HEK293 (cell line): ENCODE measurements around the gene EFEMP2.

Source experiments
- CTCF ChIA-PET: fragments of 350-600 bp; formaldehyde crosslinking; extraction: SDS; loops from one replicate; lab custom pipeline; 2021; ENCODE audit warnings: antibody characterized with exemption; lab: Yijun Ruan, JAX
- POLR2A ChIA-PET: fragments of 300-600 bp; formaldehyde crosslinking; extraction: SDS; loops from one replicate; lab custom pipeline; 2020; ENCODE audit warnings: antibody characterized with exemption, inconsistent platforms; lab: Yijun Ruan, JAX
- H3K27ac ChIP-seq: fragments of 200-500 bp; sonication (Bioruptor generic); 2 replicates; pipeline ENCODE4 v1.5.1; 2014; ENCODE audit warnings: low read depth, low read length, control low read depth, inconsistent platforms; ENCODE audit errors: extremely low read depth
- H3K36me3 ChIP-seq, 2 experiments: fragments of 200-500 bp in 1 of 2; sonication (Bioruptor generic) in 1 of 2; 1 replicate in 1 of 2; 2 replicates in 1 of 2; pipeline ENCODE4 v1.5.1; 2014 to 2017; ENCODE audit warnings: inconsistent platforms in 2 of 2, low read length in 2 of 2; ENCODE audit not compliant: control insufficient read depth in 2 of 2, insufficient read depth in 1 of 2
- H3K4me1 ChIP-seq: fragments of 200-500 bp; sonication (Bioruptor generic); 2 replicates; pipeline ENCODE4 v1.5.1; 2014; ENCODE audit warnings: mild to moderate bottlenecking, low read length, inconsistent platforms; ENCODE audit not compliant: control insufficient read depth, insufficient read depth
- H3K4me3 ChIP-seq: 2 replicates; pipeline ENCODE4 v1.5.1; 2011; ENCODE audit warnings: low read depth, mild to moderate bottlenecking, control low read depth, low read length, moderate library complexity
- H3K9me3 ChIP-seq: fragments of 200-500 bp; sonication (Bioruptor generic); 2 replicates; pipeline ENCODE4 v1.5.1; 2014; ENCODE audit warnings: low read depth, low read length, inconsistent platforms; ENCODE audit not compliant: control insufficient read depth, insufficient read depth
- KLF1 ChIP-seq: fragments of 450-650 bp; formaldehyde crosslinking; IDR thresholded peaks from 2 replicates; pipeline ENCODE4 v1.5.1; 2016; ENCODE audit warnings: missing biosample characterization, missing genetic modification characterization
- SCRT1 ChIP-seq: fragments of 450-650 bp; formaldehyde crosslinking; IDR thresholded peaks from 2 replicates; pipeline ENCODE4 v1.5.1; 2016; ENCODE audit warnings: missing biosample characterization, missing genetic modification characterization, borderline replicate concordance
- SETDB1 ChIP-seq: IDR thresholded peaks from one replicate; pipeline ENCODE4 v1.6.1; 2017; ENCODE audit warnings: mild to moderate bottlenecking, low read length, moderate library complexity, mixed read lengths; ENCODE audit not compliant: insufficient read length
- ZFP41 ChIP-seq: fragments of 450-650 bp; formaldehyde crosslinking; IDR thresholded peaks from 2 replicates; pipeline ENCODE4 v1.5.1; 2016; ENCODE audit warnings: missing biosample characterization, missing genetic modification characterization, borderline replicate concordance
- ZNF391 ChIP-seq: fragments of 450-650 bp; formaldehyde crosslinking; IDR thresholded peaks from 2 replicates; pipeline ENCODE4 v1.5.1; 2016; ENCODE audit warnings: low read depth, missing biosample characterization, missing genetic modification characterization, borderline replicate concordance
- ZNF560 ChIP-seq: fragments of 450-650 bp; formaldehyde crosslinking; IDR thresholded peaks from 2 replicates; pipeline ENCODE4 v1.5.1; 2017; ENCODE audit warnings: missing biosample characterization, missing genetic modification characterization, borderline replicate concordance
- ZNF571 ChIP-seq: fragments of 450-650 bp; formaldehyde crosslinking; IDR thresholded peaks from 2 replicates; pipeline ENCODE4 v1.5.0; 2017; ENCODE audit warnings: missing biosample characterization, missing genetic modification characterization
- ZNF596 ChIP-seq: fragments of 450-650 bp; IDR thresholded peaks from 2 replicates; pipeline ENCODE4 v1.5.0; 2018; ENCODE audit warnings: missing biosample characterization, mild to moderate bottlenecking, missing genetic modification characterization, moderate library complexity
- ZNF626 ChIP-seq: fragments of 450-650 bp; sonication (Bioruptor Pico); formaldehyde crosslinking; IDR thresholded peaks from 2 replicates; pipeline ENCODE4 v1.5.1; 2018; ENCODE audit warnings: missing biosample characterization, missing genetic modification characterization, inconsistent platforms
- ZNF660 ChIP-seq: fragments of 450-650 bp; IDR thresholded peaks from 2 replicates; pipeline ENCODE4 v1.5.1; 2018; ENCODE audit warnings: missing biosample characterization, mild to moderate bottlenecking, missing genetic modification characterization
- ZNF664 ChIP-seq: fragments of 450-650 bp; formaldehyde crosslinking; IDR thresholded peaks from 2 replicates; pipeline ENCODE4 v1.5.1; 2016; ENCODE audit warnings: missing biosample characterization, missing genetic modification characterization
- ZSCAN23 ChIP-seq: fragments of 450-650 bp; formaldehyde crosslinking; IDR thresholded peaks from 2 replicates; pipeline ENCODE4 v1.5.1; 2016; ENCODE audit warnings: missing biosample characterization, missing genetic modification characterization
- TF ChIP-seq, protein P1 (sequence below): fragments of 450-650 bp; formaldehyde crosslinking; conservative IDR thresholded peaks from 2 replicates; pipeline ENCODE4 v1.5.1; 2016; ENCODE audit warnings: low read depth, missing biosample characterization, missing genetic modification characterization
- TF ChIP-seq, protein P2 (sequence below): fragments of 450-650 bp; formaldehyde crosslinking; IDR thresholded peaks from 2 replicates; pipeline ENCODE4 v1.5.1; 2016; ENCODE audit warnings: missing biosample characterization, missing genetic modification characterization, borderline replicate concordance
- TF ChIP-seq, protein P3 (sequence below): fragments of 450-650 bp; IDR thresholded peaks from 2 replicates; pipeline ENCODE4 v1.5.1; 2018; ENCODE audit warnings: missing biosample characterization, mild to moderate bottlenecking, missing genetic modification characterization
- TF ChIP-seq, protein P4 (sequence below): fragments of 450-650 bp; formaldehyde crosslinking; IDR thresholded peaks from 2 replicates; pipeline ENCODE4 v1.5.1; 2016; ENCODE audit warnings: missing biosample characterization, missing genetic modification characterization
- TF ChIP-seq, protein P5 (sequence below): fragments of 450-650 bp; IDR thresholded peaks from 2 replicates; pipeline ENCODE4 v1.5.1; 2018; ENCODE audit warnings: missing biosample characterization, missing genetic modification characterization

Gene EFEMP2

DNA sequence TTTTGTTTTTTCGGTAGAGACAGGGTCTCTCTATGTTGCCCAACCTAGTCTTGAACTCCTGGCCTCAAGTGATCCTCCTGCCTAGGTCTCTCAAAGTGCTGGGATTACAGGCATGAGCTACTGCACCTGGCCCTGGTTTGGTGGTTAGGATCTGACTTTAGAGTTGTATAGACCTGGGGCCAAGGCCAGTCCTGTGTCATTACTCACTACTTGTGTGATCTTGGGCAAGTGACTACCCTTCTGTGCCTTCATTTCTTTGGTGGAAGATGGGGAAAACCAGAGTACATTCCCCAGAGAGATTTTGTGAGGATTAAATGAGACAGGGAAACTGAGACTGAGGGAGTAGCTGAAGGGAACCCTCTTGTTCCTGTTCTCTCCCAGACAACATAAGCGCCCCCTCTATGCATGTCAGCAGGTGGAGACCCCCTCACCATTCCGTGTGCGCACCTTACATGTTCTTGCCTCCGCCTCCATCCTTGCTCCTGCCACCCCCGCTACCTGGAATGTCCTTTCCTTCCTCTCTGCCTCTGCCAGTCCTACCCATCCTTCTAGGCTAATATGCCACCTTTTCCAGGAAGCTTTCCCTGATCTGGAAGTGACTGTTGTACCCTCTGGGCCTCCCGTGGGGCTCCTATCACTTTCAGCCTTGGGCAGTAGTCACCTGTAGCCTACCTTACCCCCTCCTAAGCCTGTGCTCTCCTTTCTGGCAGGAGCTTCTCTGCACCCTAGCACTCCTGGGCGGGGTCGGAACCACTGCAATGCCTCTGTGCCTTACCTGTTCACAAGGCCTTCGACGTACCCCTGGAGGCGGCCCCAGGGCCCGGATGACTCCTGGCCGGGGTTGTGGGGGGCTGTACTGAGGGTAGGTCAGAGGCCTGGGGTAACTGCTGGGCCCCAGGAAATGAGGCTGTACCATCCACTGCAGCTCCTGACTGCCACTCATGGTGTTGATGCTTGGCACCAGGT is 23.7 kb upstream of the EFEMP2 start:
- TF ChIP-seq, protein P1, sequence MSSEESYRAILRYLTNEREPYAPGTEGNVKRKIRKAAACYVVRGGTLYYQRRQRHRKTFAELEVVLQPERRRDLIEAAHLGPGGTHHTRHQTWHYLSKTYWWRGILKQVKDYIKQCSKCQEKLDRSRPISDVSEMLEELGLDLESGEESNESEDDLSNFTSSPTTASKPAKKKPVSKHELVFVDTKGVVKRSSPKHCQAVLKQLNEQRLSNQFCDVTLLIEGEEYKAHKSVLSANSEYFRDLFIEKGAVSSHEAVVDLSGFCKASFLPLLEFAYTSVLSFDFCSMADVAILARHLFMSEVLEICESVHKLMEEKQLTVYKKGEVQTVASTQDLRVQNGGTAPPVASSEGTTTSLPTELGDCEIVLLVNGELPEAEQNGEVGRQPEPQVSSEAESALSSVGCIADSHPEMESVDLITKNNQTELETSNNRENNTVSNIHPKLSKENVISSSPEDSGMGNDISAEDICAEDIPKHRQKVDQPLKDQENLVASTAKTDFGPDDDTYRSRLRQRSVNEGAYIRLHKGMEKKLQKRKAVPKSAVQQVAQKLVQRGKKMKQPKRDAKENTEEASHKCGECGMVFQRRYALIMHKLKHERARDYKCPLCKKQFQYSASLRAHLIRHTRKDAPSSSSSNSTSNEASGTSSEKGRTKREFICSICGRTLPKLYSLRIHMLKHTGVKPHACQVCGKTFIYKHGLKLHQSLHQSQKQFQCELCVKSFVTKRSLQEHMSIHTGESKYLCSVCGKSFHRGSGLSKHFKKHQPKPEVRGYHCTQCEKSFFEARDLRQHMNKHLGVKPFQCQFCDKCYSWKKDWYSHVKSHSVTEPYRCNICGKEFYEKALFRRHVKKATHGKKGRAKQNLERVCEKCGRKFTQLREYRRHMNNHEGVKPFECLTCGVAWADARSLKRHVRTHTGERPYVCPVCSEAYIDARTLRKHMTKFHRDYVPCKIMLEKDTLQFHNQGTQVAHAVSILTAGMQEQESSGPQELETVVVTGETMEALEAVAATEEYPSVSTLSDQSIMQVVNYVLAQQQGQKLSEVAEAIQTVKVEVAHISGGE, result no peak
- TF ChIP-seq, protein P2, sequence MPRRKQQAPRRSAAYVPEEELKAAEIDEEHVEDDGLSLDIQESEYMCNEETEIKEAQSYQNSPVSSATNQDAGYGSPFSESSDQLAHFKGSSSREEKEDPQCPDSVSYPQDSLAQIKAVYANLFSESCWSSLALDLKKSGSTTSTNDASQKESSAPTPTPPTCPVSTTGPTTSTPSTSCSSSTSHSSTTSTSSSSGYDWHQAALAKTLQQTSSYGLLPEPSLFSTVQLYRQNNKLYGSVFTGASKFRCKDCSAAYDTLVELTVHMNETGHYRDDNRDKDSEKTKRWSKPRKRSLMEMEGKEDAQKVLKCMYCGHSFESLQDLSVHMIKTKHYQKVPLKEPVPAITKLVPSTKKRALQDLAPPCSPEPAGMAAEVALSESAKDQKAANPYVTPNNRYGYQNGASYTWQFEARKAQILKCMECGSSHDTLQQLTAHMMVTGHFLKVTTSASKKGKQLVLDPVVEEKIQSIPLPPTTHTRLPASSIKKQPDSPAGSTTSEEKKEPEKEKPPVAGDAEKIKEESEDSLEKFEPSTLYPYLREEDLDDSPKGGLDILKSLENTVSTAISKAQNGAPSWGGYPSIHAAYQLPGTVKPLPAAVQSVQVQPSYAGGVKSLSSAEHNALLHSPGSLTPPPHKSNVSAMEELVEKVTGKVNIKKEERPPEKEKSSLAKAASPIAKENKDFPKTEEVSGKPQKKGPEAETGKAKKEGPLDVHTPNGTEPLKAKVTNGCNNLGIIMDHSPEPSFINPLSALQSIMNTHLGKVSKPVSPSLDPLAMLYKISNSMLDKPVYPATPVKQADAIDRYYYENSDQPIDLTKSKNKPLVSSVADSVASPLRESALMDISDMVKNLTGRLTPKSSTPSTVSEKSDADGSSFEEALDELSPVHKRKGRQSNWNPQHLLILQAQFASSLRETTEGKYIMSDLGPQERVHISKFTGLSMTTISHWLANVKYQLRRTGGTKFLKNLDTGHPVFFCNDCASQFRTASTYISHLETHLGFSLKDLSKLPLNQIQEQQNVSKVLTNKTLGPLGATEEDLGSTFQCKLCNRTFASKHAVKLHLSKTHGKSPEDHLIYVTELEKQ, result no peak
- TF ChIP-seq ZNF560, result no peak
- TF ChIP-seq, all 188 proteins: peak for 0
- ChIA-PET CTCF (interaction anchor here (0.5 to 3.5 kb wide), 7 partner anchors 8 to 97 kb away, joined by 3 to 36 read pairs (median 3); partner anchors contain the start of genes CCDC85B, FIBP and MUS81), POLR2A (interaction anchor here (1.0 kb wide), 1 partner anchor 15 kb away, joined by 3 read pairs; no protein-coding TSS in a partner anchor)
- Histone ChIP-seq H3K4me1 (no peaks in the 10 kb centered on the region), H3K27ac (no peak overlapping the region), H3K9me3 (no peaks in the 10 kb centered on the region), H3K36me3 (peaks cover 0 to 3% of the 10 kb centered on the region in 2 experiments; a peak in 1 of 3 replicates), H3K4me3 (no peak overlapping the region)

DNA sequence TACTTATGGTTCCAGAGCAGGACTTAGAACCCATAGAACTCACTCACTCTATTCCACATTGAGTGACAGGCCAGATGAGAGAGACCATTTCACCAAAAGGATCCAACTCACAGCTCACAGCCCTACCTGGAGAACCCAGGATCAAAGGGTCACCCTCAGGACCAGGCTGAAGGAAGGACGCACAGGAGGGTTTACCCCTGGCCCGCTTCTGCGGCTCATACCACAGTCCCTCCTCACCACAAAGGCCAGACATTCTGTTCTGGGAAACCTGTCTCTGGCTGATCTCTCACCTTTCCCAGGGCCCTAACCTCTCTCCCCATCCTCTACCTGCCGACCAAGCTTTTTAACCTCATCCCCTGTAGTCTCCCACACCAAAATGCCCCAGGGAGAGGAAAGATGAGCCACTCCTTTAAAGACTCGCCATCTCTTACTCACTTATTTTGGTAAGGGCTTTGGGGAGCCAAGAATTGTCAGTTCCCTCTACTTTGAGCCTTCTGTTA is 22.9 kb upstream of the EFEMP2 start:
- Histone ChIP-seq H3K36me3 (peaks cover 0 to 3% of the 10 kb centered on the region in 2 experiments; a peak in 1 of 3 replicates), H3K27ac (no peak overlapping the region), H3K4me3 (no peak overlapping the region), H3K9me3 (no peaks in the 10 kb centered on the region), H3K4me1 (no peaks in the 10 kb centered on the region)
- CTCF ChIA-PET, result interaction anchor here (1.2 kb wide), 1 partner anchor 16 kb away, joined by 3 read pairs; no protein-coding TSS in a partner anchor
- TF ChIP-seq ZNF660 (tag by site-specific recombination) (no peak), ZNF571 (tag by site-specific recombination) (no peak), ZNF596 (tag by site-specific recombination) (no peak), SETDB1 (no peak), ZNF664 (tag by site-specific recombination) (no peak), KLF1 (no peak), ZSCAN23 (tag by site-specific recombination) (no peak), SCRT1 (tag by site-specific recombination) (no peak), ZFP41 (tag by site-specific recombination) (no peak), ZNF391 (tag by site-specific recombination) (no peak), ZNF626 (tag by site-specific recombination) (no peak)
- TF ChIP-seq, protein P3, sequence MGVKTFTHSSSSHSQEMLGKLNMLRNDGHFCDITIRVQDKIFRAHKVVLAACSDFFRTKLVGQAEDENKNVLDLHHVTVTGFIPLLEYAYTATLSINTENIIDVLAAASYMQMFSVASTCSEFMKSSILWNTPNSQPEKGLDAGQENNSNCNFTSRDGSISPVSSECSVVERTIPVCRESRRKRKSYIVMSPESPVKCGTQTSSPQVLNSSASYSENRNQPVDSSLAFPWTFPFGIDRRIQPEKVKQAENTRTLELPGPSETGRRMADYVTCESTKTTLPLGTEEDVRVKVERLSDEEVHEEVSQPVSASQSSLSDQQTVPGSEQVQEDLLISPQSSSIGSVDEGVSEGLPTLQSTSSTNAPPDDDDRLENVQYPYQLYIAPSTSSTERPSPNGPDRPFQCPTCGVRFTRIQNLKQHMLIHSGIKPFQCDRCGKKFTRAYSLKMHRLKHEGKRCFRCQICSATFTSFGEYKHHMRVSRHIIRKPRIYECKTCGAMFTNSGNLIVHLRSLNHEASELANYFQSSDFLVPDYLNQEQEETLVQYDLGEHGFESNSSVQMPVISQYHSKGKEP (tag by site-specific recombination), result no peak
- TF ChIP-seq, protein P4, sequence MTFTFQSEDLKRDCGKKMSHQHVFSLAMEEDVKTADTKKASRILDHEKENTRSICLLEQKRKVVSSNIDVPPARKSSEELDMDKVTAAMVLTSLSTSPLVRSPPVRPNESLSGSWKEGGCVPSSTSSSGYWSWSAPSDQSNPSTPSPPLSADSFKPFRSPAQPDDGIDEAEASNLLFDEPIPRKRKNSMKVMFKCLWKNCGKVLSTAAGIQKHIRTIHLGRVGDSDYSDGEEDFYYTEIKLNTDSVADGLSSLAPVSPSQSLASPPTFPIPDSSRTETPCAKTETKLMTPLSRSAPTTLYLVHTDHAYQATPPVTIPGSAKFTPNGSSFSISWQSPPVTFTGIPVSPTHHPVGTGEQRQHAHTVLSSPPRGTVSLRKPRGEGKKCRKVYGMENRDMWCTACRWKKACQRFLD (tag by site-specific recombination), result no peak
- TF ChIP-seq, protein P5, sequence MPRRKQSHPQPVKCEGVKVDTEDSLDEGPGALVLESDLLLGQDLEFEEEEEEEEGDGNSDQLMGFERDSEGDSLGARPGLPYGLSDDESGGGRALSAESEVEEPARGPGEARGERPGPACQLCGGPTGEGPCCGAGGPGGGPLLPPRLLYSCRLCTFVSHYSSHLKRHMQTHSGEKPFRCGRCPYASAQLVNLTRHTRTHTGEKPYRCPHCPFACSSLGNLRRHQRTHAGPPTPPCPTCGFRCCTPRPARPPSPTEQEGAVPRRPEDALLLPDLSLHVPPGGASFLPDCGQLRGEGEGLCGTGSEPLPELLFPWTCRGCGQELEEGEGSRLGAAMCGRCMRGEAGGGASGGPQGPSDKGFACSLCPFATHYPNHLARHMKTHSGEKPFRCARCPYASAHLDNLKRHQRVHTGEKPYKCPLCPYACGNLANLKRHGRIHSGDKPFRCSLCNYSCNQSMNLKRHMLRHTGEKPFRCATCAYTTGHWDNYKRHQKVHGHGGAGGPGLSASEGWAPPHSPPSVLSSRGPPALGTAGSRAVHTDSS (tag by site-specific recombination), result no peak
- POLR2A ChIA-PET, result interaction anchor here (0.5 kb wide), 1 partner anchor 364 kb away, joined by 4 read pairs; no protein-coding TSS in a partner anchor
